Nephron (organoid): ENCODE data around the gene SIK3.
"Not testable (repeated sequence)": the region's sequence is repeated elsewhere in the genome, so short reads cannot be mapped to it uniquely, and the experiment has no call there.

Experiments
- H3K27ac Mint-ChIP-seq, 3 experiments: 2 replicates each; pipeline ENCODE4 v1.8.0; 2020; ENCODE audit warnings: mixed read lengths in 3 of 3, mild to moderate bottlenecking in 2 of 3, moderate library complexity in 1 of 3
- H3K27me3 Mint-ChIP-seq: 2 replicates; pipeline ENCODE4 v1.8.0; 2021; ENCODE audit warnings: low read depth, mild to moderate bottlenecking, moderate library complexity, mixed read lengths
- H3K36me3 Mint-ChIP-seq: 2 replicates; pipeline ENCODE4 v1.8.0; 2020; ENCODE audit warnings: low read depth, mixed read lengths
- H3K4me1 Mint-ChIP-seq: 2 replicates; pipeline ENCODE4 v1.8.0; 2020; ENCODE audit warnings: mixed read lengths
- H3K4me3 Mint-ChIP-seq, 3 experiments: 2 replicates each; pipeline ENCODE4 v1.8.0; 2020; ENCODE audit warnings: mild to moderate bottlenecking in 3 of 3, mixed read lengths in 3 of 3, moderate library complexity in 2 of 3
- H3K9me3 Mint-ChIP-seq: 2 replicates; pipeline ENCODE4 v1.8.0; 2020; ENCODE audit warnings: mixed read lengths
- CTCF ChIP-seq, 3 experiments: fragments of 200-600 bp; sonication (generic); IDR thresholded peaks; one replicate each; pipeline ENCODE4 v1.5.0; 2021; ENCODE audit warnings: antibody characterized with exemption in 3 of 3; ENCODE audit not compliant: unreplicated experiment in 3 of 3

SIK3 gene

GRCh38 chr11:117052196-117053149 is 45.8 kb downstream of the SIK3 start:
- H3K9me3 Mint-ChIP-seq, result no peaks in the 10 kb centered on the region
- no peak for TF ChIP-seq CTCF (IDR thresholded peaks at IDR 0.05; ENCODE audit: unreplicated experiment in 3 of 3)
- H3K27ac Mint-ChIP-seq, result no peak overlapping the region
- no peaks in the 10 kb centered on the region for H3K4me1 Mint-ChIP-seq
- H3K36me3 Mint-ChIP-seq, result no peaks in the 10 kb centered on the region
- no peaks in the 10 kb centered on the region for H3K27me3 Mint-ChIP-seq
- H3K4me3 Mint-ChIP-seq, result no peak overlapping the region

GRCh38 chr11:117050121-117050520 is 48.1 kb downstream of the SIK3 start:
- H3K27me3 Mint-ChIP-seq, H3K9me3 Mint-ChIP-seq, H3K4me3 Mint-ChIP-seq, H3K4me1 Mint-ChIP-seq, H3K36me3 Mint-ChIP-seq, H3K27ac Mint-ChIP-seq: not testable (repeated sequence)

GRCh38 chr11:117046627-117047026 is 51.6 kb downstream of the SIK3 start:
- H3K36me3 Mint-ChIP-seq, H3K27ac Mint-ChIP-seq, H3K4me3 Mint-ChIP-seq, H3K27me3 Mint-ChIP-seq, H3K9me3 Mint-ChIP-seq: not testable (repeated sequence)
- peaks cover 42% of the 10 kb centered on the region for H3K4me1 Mint-ChIP-seq

GRCh38 chr11:117045956-117046355 is 52.3 kb downstream of the SIK3 start:
- H3K36me3 Mint-ChIP-seq, result no peaks in the 10 kb centered on the region
- H3K4me3 Mint-ChIP-seq, result no peak overlapping the region
- no peaks in the 10 kb centered on the region for H3K27me3 Mint-ChIP-seq
- no peak for TF ChIP-seq CTCF (IDR thresholded peaks at IDR 0.05; ENCODE audit: unreplicated experiment in 3 of 3)
- H3K4me1 Mint-ChIP-seq, result peaks cover 43% of the 10 kb centered on the region
- H3K27ac Mint-ChIP-seq, result peak overlapping the region; percentile 63 to 89 (median 73)
- no peaks in the 10 kb centered on the region for H3K9me3 Mint-ChIP-seq

- Mint-ChIP-seq H3K4me1 (peaks cover 46% of the 10 kb centered on the region), H3K36me3 (no peaks in the 10 kb centered on the region), H3K27me3 (no peaks in the 10 kb centered on the region), H3K4me3 (peak overlapping the region; percentile 29 to 38 (median 37)), H3K27ac (peak overlapping the region; percentile 73 to 89 (median 82)), H3K9me3 (no peaks in the 10 kb centered on the region)
- TF ChIP-seq CTCF (IDR thresholded peaks at IDR 0.05; ENCODE audit: unreplicated experiment in 3 of 3), result no peak
These were observed 53.0 kb downstream of the SIK3 start for GRCh38 chr11:117045196-117045595.

GRCh38 chr11:117044287-117045035 is 53.8 kb downstream of the SIK3 start:
- Mint-ChIP-seq H3K4me1 (peaks cover 51% of the 10 kb centered on the region), H3K27me3 (no peaks in the 10 kb centered on the region), H3K36me3 (no peaks in the 10 kb centered on the region), H3K4me3 (peak overlapping the region in 1 of 3 experiments; percentile 38), H3K9me3 (no peaks in the 10 kb centered on the region), H3K27ac (peak overlapping the region; percentile 73 to 89 (median 83))
- no peak for TF ChIP-seq CTCF (IDR thresholded peaks at IDR 0.05; ENCODE audit: unreplicated experiment in 3 of 3)
